ENCODE measurements around the gene TNFRSF8. TPM values are rescaled to one million over a fixed set of nuclear protein-coding genes. Genes with fewer than 3 reads are reported as not detected.

The TNFRSF8 gene
- polyA plus RNA-seq, 2 of the 4 experiments (the other 2 are of a cell fraction), result 0.05 TPM; not detected in 1

GRCh38 chr1:12169442-12170135, 106.5 kb downstream of the TNFRSF8 start:
- Histone ChIP-seq H3K27ac (no peak overlapping the region), H3K4me2 (no peak overlapping the region), H3K9me3 (no peaks in the 10 kb centered on the region), H3K4me3 (no peak overlapping the region), H3K4me1 (no peaks in the 10 kb centered on the region)
- TF ChIP-seq, protein P1, sequence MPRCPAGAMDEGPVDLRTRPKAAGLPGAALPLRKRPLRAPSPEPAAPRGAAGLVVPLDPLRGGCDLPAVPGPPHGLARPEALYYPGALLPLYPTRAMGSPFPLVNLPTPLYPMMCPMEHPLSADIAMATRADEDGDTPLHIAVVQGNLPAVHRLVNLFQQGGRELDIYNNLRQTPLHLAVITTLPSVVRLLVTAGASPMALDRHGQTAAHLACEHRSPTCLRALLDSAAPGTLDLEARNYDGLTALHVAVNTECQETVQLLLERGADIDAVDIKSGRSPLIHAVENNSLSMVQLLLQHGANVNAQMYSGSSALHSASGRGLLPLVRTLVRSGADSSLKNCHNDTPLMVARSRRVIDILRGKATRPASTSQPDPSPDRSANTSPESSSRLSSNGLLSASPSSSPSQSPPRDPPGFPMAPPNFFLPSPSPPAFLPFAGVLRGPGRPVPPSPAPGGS (IDR thresholded peaks at IDR 0.05), result no peak
- no peak for TF ChIP-seq HOXB13 (CRISPR knock-in tag; IDR thresholded peaks at IDR 0.05; ENCODE audit: low read depth)
- TF ChIP-seq, protein P2, sequence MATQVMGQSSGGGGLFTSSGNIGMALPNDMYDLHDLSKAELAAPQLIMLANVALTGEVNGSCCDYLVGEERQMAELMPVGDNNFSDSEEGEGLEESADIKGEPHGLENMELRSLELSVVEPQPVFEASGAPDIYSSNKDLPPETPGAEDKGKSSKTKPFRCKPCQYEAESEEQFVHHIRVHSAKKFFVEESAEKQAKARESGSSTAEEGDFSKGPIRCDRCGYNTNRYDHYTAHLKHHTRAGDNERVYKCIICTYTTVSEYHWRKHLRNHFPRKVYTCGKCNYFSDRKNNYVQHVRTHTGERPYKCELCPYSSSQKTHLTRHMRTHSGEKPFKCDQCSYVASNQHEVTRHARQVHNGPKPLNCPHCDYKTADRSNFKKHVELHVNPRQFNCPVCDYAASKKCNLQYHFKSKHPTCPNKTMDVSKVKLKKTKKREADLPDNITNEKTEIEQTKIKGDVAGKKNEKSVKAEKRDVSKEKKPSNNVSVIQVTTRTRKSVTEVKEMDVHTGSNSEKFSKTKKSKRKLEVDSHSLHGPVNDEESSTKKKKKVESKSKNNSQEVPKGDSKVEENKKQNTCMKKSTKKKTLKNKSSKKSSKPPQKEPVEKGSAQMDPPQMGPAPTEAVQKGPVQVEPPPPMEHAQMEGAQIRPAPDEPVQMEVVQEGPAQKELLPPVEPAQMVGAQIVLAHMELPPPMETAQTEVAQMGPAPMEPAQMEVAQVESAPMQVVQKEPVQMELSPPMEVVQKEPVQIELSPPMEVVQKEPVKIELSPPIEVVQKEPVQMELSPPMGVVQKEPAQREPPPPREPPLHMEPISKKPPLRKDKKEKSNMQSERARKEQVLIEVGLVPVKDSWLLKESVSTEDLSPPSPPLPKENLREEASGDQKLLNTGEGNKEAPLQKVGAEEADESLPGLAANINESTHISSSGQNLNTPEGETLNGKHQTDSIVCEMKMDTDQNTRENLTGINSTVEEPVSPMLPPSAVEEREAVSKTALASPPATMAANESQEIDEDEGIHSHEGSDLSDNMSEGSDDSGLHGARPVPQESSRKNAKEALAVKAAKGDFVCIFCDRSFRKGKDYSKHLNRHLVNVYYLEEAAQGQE (IDR thresholded peaks at IDR 0.05), result no peak
- no peak for TF ChIP-seq CHD2 (IDR thresholded peaks at IDR 0.05; ENCODE audit: low read length, partially characterized antibody)
- no peak for TF ChIP-seq BHLHE40 (IDR thresholded peaks at IDR 0.05; ENCODE audit: low read depth, low read length)
- TF ChIP-seq NPAS2 (CRISPR knock-in tag; IDR thresholded peaks at IDR 0.05; ENCODE audit: borderline replicate concordance), result no peak
- TF ChIP-seq MYC (IDR thresholded peaks at IDR 0.05; ENCODE audit: borderline replicate concordance, low read length), result no peak
- TF ChIP-seq, protein P3, sequence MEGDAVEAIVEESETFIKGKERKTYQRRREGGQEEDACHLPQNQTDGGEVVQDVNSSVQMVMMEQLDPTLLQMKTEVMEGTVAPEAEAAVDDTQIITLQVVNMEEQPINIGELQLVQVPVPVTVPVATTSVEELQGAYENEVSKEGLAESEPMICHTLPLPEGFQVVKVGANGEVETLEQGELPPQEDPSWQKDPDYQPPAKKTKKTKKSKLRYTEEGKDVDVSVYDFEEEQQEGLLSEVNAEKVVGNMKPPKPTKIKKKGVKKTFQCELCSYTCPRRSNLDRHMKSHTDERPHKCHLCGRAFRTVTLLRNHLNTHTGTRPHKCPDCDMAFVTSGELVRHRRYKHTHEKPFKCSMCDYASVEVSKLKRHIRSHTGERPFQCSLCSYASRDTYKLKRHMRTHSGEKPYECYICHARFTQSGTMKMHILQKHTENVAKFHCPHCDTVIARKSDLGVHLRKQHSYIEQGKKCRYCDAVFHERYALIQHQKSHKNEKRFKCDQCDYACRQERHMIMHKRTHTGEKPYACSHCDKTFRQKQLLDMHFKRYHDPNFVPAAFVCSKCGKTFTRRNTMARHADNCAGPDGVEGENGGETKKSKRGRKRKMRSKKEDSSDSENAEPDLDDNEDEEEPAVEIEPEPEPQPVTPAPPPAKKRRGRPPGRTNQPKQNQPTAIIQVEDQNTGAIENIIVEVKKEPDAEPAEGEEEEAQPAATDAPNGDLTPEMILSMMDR (IDR thresholded peaks at IDR 0.05), result no peak
- TF ChIP-seq FOXS1 (CRISPR knock-in tag; IDR thresholded peaks at IDR 0.05), result no peak
- CTCF ChIA-PET, result interaction anchor here (1.3 kb wide), 1 partner anchor 45 kb away, joined by 8 read pairs; no protein-coding TSS in a partner anchor
- FAIRE-seq (no peak), ATAC-seq (no peak), DNase-seq (ENCODE audit: low read depth in 1 of 2, low spot score in 1 of 2) (no peak)
- WGBS (ENCODE audit: missing lambda C conversion rate), result 52% methylated on average over 4 of the region's 8 CpGs
- POLR2A ChIA-PET, result no interaction called here

- ChIA-PET CTCF (no interaction called here), POLR2A (no interaction called here)
- no peak overlapping the region for H3K4me3 ChIP-seq
- no peaks in the 10 kb centered on the region for H3K9me3 ChIP-seq
- DNase-seq (ENCODE audit: low read depth in 1 of 2, low spot score in 1 of 2) (no peak), ATAC-seq (no peak), FAIRE-seq (no peak)
- H3K27ac ChIP-seq, result no peak overlapping the region
- TF ChIP-seq PBX3 (IDR thresholded peaks at IDR 0.05), result no peak
- no peak for TF ChIP-seq ESRRA (IDR thresholded peaks at IDR 0.05; ENCODE audit: borderline replicate concordance, low read length)
- no peak for TF ChIP-seq HMGXB4 (CRISPR knock-in tag; IDR thresholded peaks at IDR 0.05; ENCODE audit: borderline replicate concordance)
- TF ChIP-seq EHMT2 (IDR thresholded peaks at IDR 0.05; ENCODE audit: low read depth), result no peak
- TF ChIP-seq MAZ (IDR thresholded peaks at IDR 0.05; ENCODE audit: borderline replicate concordance, low read depth, low read length), result no peak
- TF ChIP-seq, protein P4, sequence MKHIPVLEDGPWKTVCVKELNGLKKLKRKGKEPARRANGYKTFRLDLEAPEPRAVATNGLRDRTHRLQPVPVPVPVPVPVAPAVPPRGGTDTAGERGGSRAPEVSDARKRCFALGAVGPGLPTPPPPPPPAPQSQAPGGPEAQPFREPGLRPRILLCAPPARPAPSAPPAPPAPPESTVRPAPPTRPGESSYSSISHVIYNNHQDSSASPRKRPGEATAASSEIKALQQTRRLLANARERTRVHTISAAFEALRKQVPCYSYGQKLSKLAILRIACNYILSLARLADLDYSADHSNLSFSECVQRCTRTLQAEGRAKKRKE (CRISPR knock-in tag; IDR thresholded peaks at IDR 0.05; ENCODE audit: low read depth), result no peak
- TF ChIP-seq RARB (CRISPR knock-in tag; IDR thresholded peaks at IDR 0.05), result no peak
- TF ChIP-seq HEYL (CRISPR knock-in tag; IDR thresholded peaks at IDR 0.05), result no peak
- TF ChIP-seq GATA3 (IDR thresholded peaks at IDR 0.05; ENCODE audit: borderline replicate concordance), result no peak
- no peak for TF ChIP-seq HOXB5 (CRISPR knock-in tag; IDR thresholded peaks at IDR 0.05)
- no peak for TF ChIP-seq CHD2 (IDR thresholded peaks at IDR 0.05; ENCODE audit: low read length, partially characterized antibody)
- TF ChIP-seq RNF2 (IDR thresholded peaks at IDR 0.05; ENCODE audit: borderline replicate concordance, low read depth), result no peak
- TF ChIP-seq KDM5A (IDR thresholded peaks at IDR 0.05), result no peak
- TF ChIP-seq POLR2AphosphoS2 (conservative IDR thresholded peaks at IDR 0.05; ENCODE audit: low read length), result no peak
- no peak for TF ChIP-seq MAFK (IDR thresholded peaks at IDR 0.05; ENCODE audit: partially characterized antibody)
- no peak for TF ChIP-seq CHD4 (IDR thresholded peaks at IDR 0.05; ENCODE audit: borderline replicate concordance)
- no peak for TF ChIP-seq HDAC2 (IDR thresholded peaks at IDR 0.05)
- H3K4me2 ChIP-seq, result no peak overlapping the region
- H3K4me1 ChIP-seq, result no peaks in the 10 kb centered on the region
- WGBS (ENCODE audit: missing lambda C conversion rate), result 63% methylated on average over 5 of the region's 9 CpGs
Observed at GRCh38 chr1:12170263-12170671, 107.2 kb downstream of the TNFRSF8 start.

Data from A549 (cell line).